ENCODE results near the gene FNDC7.
"Not testable (repeated sequence)": the region's sequence is repeated elsewhere in the genome, so short reads cannot be mapped to it uniquely, and the experiment has no call there.

Gene FNDC7

GRCh38 chr1:108734171-108734865, 21.6 kb downstream of the FNDC7 start:
- no peak for DNase-seq (ENCODE audit: low read depth in 2 of 2)

GRCh38 chr1:108742253-108742652, 29.5 kb downstream of the FNDC7 start:
- DNase-seq (ENCODE audit: low read depth in 2 of 2) = no peak

DNA sequence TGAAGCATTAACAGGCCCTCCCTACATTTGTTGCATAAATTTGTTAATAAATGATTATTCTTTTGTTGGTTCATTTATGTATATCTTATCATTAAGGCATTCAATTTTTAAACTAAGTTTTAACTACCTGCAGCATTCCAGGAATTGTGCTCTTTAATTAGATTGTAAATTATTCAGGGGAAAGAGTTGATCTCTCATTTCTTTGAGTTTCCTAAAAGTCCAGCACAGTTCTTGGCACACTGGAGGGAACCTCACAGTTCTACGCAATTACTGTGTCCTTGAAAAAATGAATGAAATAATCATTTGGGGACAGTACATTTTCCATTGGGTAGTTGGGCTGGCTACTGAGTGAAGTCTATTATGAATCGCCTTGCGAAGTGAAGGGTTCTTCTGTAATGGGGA, 33.3 kb downstream of the FNDC7 start:
- no peak for DNase-seq (ENCODE audit: low read depth in 2 of 2)

- DNase-seq (ENCODE audit: low read depth in 2 of 2) = peak; percentile 99 to 100
Observed at GRCh38 chr1:108746382-108747170, 33.9 kb downstream of the FNDC7 start, which contains the start of gene STXBP3. Gene STXBP3 (plus strand): TSS chr1:108746674. CDS start chr1:108746738, 64 bp downstream.

- DNase-seq (ENCODE audit: low read depth in 2 of 2) = peak in 1 of 2 donors; percentile 11
Observed at GRCh38 chr1:108747171-108747850, 34.6 kb downstream of the FNDC7 start.

GRCh38 chr1:108747898-108748297, 35.2 kb downstream of the FNDC7 start:
- no peak for DNase-seq (ENCODE audit: low read depth in 2 of 2)

DNA sequence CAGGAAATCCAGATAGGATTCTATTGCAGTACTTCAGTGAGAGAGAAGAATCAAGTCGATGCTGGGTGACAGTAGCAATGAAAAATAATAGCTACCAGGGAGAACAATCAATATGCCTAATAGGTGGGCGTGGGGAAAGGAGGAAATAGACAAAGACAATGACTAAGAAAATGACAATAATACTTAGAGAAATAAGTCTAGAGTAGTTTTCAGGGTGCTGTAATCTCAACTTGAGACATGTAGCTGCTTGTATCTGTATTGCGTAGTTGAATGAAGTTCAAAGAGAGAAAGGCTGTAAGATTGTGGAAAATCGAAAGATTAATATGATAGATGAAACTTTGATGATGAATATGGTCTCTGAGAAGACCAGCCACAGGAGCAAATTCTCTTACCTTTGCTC, 36.4 kb downstream of the FNDC7 start:
- no peak for DNase-seq (ENCODE audit: low read depth in 2 of 2)

DNA sequence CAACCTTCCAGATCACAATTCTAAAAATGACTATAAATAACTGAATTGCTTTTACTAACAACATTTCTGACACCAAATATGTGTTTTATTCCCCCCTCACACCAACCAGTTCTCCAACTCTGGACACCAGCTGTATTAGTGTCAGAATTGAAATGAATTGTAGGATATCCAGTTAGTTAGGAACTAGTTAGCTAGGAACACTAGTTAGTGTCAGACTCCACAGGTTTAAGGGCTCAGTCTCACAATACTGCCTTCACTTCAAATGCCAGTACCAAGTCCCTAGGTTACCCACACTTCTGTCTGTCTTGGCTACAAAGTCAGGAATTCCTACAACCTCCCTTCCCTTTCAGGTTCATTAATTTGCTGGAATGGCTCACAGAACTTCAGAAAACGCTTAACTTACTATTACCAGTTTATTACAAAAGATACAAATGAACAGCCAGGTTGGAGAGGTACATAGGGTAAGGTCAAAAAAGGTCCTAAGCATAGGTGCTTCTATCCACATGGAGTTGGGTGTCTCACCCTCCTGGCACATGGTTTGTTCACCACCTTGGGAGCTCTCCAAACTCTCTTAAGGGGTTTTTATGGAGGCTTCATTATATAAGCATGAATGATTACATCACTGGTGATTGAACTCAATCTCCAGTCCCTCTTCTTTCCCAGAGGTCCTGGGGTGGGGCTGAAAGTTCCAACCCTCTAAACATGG, 37.9 kb downstream of the FNDC7 start:
- no peak for DNase-seq (ENCODE audit: low read depth in 2 of 2)

DNA sequence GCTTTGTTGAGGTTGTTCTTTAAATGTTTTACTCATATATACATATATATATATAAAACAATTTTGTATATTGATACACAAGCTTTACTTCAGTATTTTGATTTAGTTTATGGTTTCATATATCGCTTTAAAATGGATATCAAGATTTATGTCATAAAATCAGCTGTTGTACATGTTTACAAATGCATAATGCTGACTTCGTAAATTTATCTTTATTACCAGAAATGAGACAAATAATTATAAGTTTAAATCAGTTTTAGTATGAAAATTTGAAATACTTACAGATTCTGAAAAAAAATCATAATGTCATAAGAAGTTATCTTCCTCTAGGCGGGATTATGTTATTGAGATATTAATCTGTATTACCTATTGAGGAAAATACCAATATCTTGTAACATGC, 40.7 kb downstream of the FNDC7 start:
- DNase-seq (ENCODE audit: low read depth in 2 of 2) = no peak

DNA sequence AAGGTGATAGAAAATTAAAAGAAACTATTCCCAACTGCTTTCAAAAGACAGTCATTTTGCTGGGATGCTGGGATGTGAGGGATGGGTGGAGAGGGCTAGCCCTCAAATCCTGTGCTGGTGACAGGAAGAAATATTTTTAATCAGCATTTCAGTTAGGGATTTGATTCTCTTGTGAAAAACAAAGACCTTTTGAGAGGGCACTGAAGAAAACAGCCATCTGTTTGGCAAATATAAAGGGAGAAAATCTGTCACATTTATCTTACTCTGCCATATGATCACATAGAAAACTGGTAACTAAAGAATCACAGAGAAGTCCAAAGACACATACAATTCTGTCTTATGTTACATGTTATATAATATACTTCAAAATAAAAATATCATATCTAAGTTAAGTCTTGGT, 46.1 kb downstream of the FNDC7 start:
- no peak for DNase-seq (ENCODE audit: low read depth in 2 of 2)

- DNase-seq (ENCODE audit: low read depth in 2 of 2) = no peak
Observed at GRCh38 chr1:108767115-108767514, 54.4 kb downstream of the FNDC7 start.

GRCh38 chr1:108767708-108768107, 55.0 kb downstream of the FNDC7 start:
- no peak for DNase-seq (ENCODE audit: low read depth in 2 of 2)

- DNase-seq (ENCODE audit: low read depth in 2 of 2) = no peak
Observed at GRCh38 chr1:108777839-108778238, 65.1 kb downstream of the FNDC7 start.

DNA sequence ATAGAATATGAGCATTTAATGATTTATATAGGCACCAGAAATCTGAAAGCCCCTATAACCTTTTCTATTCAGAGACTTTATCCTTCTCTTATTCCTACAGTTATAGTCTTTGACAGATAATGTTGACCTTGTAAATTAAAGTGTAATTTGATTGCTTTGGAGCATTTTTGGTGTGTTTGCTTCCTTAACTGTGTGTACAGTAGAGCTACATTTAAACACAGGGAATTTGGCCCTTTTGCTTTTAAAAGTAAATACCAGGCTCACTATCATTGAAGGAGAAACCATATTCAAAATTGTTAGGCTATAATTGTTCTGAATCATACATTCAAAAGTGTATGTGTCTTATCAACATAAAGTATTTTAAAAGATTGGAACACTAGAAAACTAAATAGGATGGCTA, 66.7 kb downstream of the FNDC7 start:
- no peak for DNase-seq (ENCODE audit: low read depth in 2 of 2)

- no peak for DNase-seq (ENCODE audit: low read depth in 2 of 2)
Observed at GRCh38 chr1:108780937-108781574, 68.3 kb downstream of the FNDC7 start.

GRCh38 chr1:108781575-108781944, 68.9 kb downstream of the FNDC7 start:
- DNase-seq (ENCODE audit: low read depth in 2 of 2) = not testable (repeated sequence)

DNA sequence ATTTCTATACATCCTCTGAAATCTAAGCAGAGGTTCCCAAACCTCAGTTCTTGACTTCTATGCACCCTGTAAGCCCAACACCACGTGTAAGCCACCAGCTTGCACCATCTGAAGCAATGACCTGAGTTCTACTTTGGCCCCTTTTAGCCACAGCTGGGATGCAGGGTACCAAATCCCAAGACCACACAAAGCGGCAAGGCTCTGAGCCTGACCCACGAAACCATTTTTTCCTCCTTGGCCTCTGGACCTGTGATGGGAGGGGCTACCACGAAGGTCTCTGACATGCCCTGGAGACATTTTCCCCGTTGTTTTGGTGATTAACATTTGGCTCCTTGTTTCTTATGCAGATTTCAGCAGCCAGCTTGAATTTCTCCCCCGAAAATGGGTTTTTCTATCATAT, 72.6 kb downstream of the FNDC7 start:
- no peak for DNase-seq (ENCODE audit: low read depth in 2 of 2)

- DNase-seq (ENCODE audit: low read depth in 2 of 2) = no peak
Observed at GRCh38 chr1:108785880-108786279, 73.2 kb downstream of the FNDC7 start.

- DNase-seq (ENCODE audit: low read depth in 2 of 2) = no peak
Observed at GRCh38 chr1:108791790-108792189, 79.1 kb downstream of the FNDC7 start.
